Activated CD8-positive, alpha-beta memory T cell treated with anti-CD3 and anti-CD28 coated beads, Interleukin-2, amount 50 U/mL, for 1 hour (primary cell): ENCODE data around the gene SBNO2.

ENCODE experiments used
- DNase-seq: peaks from one replicate; pipeline ENCODE4 v3.0.0-alpha.2; 2020; ENCODE audit errors: extremely low read depth

The SBNO2 gene

DNA sequence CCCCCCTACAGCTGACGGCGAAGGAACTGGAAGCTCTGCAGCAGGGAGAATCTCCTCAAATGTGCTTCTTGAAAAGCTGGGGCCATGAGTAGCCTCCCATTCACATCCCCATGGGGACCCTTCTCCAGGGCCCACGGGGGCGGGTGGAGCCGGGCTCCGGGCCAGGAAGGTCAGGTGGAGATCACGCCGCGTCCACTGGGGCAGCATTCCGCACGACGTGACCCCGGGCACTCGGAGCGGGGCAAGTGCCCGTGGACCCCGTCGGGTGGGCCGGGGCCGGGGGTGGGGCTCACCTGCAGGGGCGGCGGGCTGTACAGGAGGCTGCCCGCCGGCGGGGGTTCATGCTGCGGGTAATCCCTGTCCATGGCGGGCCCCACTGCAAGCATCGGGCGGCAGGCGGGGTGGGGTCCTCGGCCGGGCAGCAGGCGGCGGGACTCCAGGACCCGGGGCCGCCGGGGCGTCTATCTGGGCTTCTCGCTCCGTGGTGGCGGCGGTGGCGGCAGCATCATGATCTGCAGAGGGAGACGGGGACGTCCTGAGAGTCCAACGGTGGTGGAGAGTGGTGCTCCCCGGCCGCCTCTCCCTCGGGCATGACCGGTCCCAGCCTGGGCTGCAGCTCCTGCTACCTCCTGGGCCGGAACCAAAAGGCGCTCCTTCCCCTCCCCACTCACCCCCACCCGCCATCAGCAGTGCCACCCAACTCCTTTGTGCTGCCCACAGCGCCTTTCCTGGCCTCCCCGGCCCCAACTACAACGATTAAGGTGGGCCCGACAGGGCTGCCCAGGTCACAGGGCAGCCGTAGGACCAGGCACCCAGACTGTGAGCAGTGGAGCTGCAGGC lies 20.0 kb downstream of the SBNO2 start:
- DNase-seq: no peak

DNA sequence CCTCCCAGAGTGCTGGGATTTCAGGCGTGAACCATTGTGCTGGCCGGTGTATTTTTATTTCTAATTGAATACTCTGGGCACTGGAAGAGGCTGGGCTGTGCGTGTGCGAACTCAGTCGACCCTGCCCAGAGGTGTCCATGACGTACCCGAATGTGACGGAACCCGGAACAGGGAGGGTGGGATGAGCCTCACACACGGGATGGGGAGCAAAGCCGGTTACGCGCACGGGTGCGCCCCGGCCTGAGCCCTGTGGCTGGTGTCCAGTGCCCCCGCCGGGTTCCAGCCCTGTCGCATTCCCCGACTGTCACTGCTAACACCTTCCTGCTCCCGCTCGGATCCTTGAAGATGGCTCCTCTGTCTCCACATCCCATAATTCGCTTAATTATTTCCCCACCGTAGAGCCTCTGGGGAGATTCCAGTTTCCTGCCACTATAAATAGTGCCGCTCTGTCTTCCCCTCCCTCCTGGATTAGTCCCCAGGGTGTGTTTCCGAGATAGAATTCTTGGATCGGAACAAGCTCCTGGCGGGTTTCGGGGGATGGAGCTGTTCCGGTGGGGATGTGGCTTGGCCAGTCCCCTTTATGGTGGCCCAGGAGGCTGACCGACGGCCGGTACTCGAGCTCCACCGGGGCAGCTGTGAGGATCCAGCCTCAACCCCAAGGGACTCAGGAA lies 22.0 kb downstream of the SBNO2 start:
- DNase-seq: no peak

DNA sequence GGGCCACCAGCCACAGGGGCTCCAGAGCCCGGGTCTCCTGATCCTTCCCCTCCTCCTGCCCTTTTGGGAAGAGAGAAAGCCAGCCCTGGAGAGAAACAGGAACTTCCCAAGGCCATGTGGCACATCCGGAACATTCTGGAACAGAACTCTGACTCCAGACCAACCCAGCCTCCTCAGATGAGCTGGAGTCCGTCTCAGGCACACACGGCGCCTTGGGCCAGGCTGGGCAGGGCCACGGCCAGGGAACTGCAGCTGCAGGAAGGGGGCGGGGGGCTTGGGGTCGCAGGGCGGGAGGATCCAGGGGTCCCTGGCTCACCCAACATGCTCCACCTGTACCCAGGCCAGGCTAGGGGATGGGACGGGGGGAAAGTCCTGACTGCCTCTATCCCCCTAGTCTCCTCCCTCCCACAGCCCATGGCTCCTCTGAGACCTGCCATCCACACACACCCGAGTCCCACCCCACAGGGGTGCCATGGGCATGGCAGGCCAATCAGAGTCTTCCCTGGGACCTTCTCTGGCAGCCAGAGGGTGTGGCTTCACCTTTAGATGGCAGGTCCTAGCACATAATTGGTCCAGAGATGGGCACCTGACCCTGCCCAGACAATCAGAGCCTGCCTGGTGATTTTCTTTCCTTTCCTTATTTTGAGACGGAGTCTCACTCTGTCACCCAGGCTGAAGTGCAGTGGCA lies 22.9 kb downstream of the SBNO2 start:
- DNase-seq: no peak

GRCh38 chr19:1150333-1151036 lies 23.6 kb downstream of the SBNO2 start:
- no peak for DNase-seq

DNA sequence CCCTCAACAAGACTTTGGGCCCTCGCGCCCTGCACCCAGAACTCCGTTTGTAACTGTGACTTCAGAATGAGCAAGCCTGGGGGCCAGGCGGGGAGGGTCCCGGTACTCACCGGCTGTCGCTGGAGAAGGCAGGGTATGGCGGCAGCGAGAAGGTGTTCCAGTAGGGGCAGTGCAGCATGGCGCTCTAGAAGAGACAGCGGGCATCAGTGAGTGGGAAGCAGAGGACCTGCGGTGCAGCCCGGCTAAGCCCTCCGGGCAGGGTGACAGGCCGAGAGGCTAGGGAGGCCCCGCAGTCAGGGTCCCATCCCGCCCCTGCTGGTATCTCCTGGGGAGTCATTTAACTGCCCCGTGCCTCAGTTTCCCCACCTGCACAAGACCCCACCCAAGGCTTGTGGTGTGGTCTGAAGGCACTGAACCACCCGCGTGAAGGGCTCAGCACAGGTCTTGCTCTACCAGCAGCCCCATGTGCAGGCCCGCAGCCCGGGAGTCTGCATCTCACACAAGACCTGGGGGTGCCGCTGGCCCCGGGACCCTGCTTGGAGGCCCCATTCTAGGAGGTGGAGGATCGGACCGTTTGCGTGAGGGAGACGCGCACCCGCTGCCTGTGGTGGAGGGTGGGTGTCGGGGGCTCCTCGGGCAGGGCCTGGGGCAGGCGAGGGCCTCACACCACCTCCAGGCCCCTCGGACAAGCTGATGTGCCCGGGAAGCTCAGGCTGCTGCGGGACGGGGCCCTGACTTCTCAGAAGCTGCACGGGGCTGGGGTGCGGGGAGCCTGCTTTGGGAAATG lies 24.6 kb downstream of the SBNO2 start:
- no peak for DNase-seq

- no peak for DNase-seq
Measured at GRCh38 chr19:1147934-1148549, 26.0 kb downstream of the SBNO2 start.

DNA sequence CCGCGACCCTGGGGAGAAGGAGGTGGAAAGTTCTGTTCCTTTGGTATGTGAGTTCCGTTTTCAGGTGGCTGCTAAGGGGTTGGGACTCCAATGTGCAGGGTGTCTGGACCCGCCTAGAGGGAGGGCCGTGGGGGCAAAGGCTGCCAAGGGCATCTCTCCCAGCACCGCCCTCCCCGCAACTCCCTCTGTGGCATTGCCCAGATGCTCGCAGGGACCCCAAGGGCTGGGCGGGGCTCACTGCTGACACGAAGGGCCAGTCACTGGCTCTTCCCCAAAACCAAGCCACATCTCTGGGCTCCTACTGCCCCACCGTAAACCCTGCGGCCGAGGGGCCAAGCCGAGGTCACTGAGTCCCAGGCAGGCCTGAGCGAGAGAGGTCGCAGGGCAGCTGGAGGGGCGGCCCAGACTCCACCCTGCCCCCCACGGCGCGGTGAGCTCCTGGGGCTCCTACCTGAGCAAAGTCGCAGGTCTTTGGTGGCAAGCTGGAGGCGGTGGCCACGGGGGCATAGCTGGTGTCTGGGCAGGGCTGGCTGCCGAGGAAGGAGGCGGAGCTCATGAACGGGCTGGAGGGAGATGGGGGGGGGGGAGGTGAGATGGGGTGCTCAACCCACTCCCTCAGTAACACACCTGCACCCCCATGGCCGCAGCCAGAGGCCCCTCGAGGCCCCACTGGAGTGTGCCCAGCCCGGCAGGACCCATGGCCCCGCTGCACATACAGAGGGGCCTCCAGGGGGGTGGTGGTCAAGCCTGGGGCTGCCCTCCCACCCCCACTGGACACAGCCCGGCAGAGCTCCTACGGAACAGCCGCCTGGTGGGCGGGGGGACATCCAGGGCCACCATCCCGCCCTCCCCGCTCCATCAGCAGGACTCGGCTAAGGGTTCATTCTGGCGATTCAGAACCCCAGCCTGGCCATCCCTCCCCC lies 26.9 kb downstream of the SBNO2 start:
- DNase-seq: no peak

- DNase-seq: no peak
Measured at GRCh38 chr19:1146412-1146699, 27.7 kb downstream of the SBNO2 start.

- DNase-seq: no peak
Measured at GRCh38 chr19:1145635-1146411, 28.2 kb downstream of the SBNO2 start.

- DNase-seq: no peak
Measured at GRCh38 chr19:1144741-1145140, 29.3 kb downstream of the SBNO2 start.

DNA sequence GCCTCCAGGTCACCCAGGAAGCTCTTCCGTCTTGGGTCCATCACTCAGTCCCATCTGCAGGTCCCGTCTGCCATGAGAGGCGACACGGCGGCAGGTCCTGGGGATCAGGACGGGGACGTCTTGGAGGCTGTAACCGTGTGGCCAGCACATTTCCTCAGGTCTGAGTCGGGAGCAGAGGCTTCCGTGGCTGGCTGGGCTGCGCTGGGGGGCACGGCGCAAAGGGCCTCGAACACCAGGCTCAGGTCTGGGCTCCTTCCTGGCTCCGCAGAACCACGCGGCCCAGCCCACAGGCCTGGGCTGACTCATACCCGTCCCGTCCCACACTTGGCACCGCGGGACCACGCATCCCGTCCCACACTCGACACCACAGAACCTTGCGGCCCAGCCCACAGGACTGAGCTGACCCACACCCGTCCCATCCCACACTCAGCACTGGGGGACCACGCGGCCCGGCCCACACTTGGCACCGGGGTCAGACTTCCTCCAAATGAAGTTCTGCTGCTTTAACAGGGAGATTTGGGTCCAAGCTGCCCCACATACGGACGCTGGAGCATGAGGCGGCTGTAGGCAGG lies 30.2 kb downstream of the SBNO2 start:
- DNase-seq: no peak

DNA sequence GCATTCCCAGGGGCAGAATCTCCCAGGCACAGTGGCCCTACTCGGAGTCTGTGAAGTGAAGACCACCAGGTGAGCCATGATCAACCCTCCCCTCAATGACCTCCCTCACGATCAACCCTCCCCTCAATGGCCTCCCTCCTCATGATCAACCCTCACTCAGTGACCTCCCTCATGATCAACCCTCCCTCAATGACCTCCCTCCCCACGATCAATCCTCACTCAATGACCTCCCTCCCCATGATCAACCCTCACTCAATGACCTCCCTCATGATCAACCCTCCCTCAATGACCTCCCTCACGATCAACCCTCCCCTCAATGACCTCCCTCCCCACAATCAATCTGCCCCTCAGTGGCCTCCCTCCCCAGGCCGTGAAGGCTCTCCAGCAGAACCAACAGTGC lies 32.1 kb downstream of the SBNO2 start:
- DNase-seq: no peak

GRCh38 chr19:1140272-1141027 lies 33.6 kb downstream of the SBNO2 start:
- no peak for DNase-seq

DNA sequence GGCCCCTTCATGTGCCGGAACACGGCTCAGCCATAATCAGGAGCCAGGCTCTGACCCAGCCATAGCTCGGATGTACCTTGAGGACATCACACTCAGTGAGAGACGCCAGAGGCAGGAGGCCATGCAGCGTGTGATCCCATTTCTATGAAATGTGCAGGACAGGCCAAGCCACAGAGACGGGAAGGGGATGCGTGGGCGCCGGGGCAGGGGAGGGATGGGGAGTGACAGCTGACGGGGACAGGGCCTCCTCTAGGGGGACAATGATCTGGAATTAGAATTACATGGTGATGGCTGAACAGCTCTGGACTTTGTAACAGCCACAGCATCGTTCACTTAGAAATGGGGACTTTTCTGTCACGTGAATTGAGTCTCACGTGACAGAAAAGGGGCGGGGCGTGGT lies 34.9 kb downstream of the SBNO2 start:
- DNase-seq: no peak

GRCh38 chr19:1138121-1138520 lies 35.9 kb downstream of the SBNO2 start:
- no peak for DNase-seq

GRCh38 chr19:1136621-1137317 lies 37.3 kb downstream of the SBNO2 start:
- no peak for DNase-seq

DNA sequence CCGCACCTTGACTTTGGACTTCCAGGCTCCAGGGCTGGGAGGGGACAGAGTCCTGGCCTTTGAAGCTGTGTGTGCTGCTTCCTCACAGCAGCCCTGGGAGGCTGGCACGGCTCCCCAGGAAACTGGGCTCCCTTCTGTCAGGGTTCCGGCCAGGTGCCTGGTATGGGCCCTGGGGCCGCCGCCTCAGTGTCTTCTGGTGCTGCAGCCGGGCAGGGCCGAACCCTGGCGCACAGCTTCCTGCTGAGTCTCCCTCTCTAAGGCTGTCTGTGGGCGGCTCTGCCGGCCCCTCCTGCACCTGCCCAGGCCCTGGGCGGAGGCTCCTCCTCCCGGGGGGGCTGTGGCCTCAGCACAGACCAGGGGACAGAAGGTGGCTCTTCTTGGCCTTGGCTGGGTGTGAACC lies 37.9 kb downstream of the SBNO2 start:
- no peak for DNase-seq

DNA sequence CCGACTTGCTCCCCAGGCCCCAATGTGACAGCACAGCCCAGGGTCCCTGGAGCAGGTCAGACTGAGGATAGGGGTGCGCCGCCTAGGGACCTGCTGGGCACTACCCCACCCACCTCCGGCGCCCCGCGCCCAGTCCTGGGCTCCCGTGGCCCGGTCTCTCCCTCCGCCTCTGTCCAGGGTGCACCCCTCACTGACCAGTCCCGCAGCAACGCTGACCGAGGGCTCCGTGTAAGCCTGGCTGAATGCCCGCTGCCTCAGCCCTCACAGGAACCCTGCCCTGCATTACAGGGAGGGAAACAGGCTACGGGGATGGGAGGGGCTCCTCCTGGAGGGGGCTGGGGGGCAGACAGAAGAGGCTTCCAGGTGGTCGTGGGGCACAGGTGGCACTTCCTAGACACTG lies 38.6 kb downstream of the SBNO2 start:
- no peak for DNase-seq
